ENCODE measurements around the gene INTS12. TPM values are rescaled to one million over a fixed set of nuclear protein-coding genes. Genes with fewer than 3 reads are reported as not detected.

The INTS12 gene
- total RNA-seq, 1 experiment from 2014 or later, result 22.2 TPM

Other genes with a start within 250 kb of the INTS12 start
- 98.8 and 108 TPM in 2 replicates for gene PPA2, start 234.6 kb downstream of the INTS12 start, total RNA-seq (2014; rRNA removed; shearing (Covaris generic))
- gene ARHGEF38, start 156.1 kb downstream of the INTS12 start, total RNA-seq (2014; rRNA removed; shearing (Covaris generic)), result not detected in 2 replicates
- 17.7 and 20.8 TPM in 2 replicates for gene GSTCD, start 95 bp upstream of the INTS12 start, total RNA-seq (2014; rRNA removed; shearing (Covaris generic))
- not detected in 2 replicates for gene NPNT, start 186.8 kb upstream of the INTS12 start, total RNA-seq (2014; rRNA removed; shearing (Covaris generic))